ENCODE data around the gene AFF1.

DNA sequence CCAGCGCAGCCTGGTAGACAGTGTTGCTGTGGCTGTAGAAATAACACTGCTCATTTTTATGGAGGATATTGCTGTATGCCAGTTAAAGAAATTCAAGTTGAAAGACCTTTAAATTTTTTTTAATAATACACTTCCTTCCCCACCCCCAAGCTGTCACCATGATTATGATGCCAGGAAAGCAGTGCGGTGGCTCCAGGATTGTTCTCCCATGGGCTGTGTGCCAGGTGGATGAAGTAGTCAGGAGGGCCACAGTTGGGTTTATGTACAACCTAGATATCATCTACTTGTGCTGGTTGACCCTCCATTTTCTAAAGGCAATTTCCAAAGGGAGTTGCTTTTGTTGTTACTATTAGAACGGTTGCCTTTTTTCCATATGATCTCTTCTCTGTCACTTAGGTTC lies 136.6 kb downstream of the AFF1 start:
- TF ChIP-seq POLR2A (IDR thresholded peaks at IDR 0.05; ENCODE audit: low read depth, low read length) (no peak), POLR2AphosphoS5 (IDR thresholded peaks at IDR 0.05; ENCODE audit: low read depth, low read length) (no peak), TAF1 (IDR thresholded peaks at IDR 0.05; ENCODE audit: borderline replicate concordance, low read depth, low read length) (no peak)

Measured in GM12892 (cell line).